Sigmoid colon (tissue), 7 donors: ENCODE measurements around the gene FARSB. TPM values are rescaled to one million over a fixed set of nuclear protein-coding genes. Genes with fewer than 3 reads are reported as not detected.
A peak's percentile ranks its signal among the peaks of the same experiment; 100 is the strongest.

ENCODE experiments used
- DNase-seq: peaks from one replicate; pipeline ENCODE4 v3.0.0-alpha.2; 2019
- H3K27ac ChIP-seq, 4 donors: fragments of 200-600 bp; sonication (generic); one replicate each; pipeline ENCODE4 v1.5.1; 2016 to 2019; ENCODE audit warnings: mild to moderate bottlenecking in 1 of 4
- H3K27me3 ChIP-seq, 3 donors: fragments of 200-600 bp; sonication (generic); one replicate each; pipeline ENCODE4 v1.5.1; 2019; ENCODE audit warnings: mild to moderate bottlenecking in 1 of 3
- H3K36me3 ChIP-seq, 4 donors: fragments of 200-600 bp; sonication (generic); one replicate each; pipeline ENCODE4 v1.5.1; 2016 to 2019
- H3K4me1 ChIP-seq, 4 donors: fragments of 200-600 bp; sonication (generic); one replicate each; pipeline ENCODE4 v1.5.1; 2017 to 2019
- H3K4me3 ChIP-seq, 4 donors: fragments of 200-600 bp; sonication (generic); one replicate each; pipeline ENCODE4 v1.5.1; 2017 to 2019; ENCODE audit warnings: mild to moderate bottlenecking in 2 of 4, moderate library complexity in 1 of 4
- H3K9me3 ChIP-seq, 4 donors: fragments of 200-600 bp in 3 of 4; sonication (generic) in 3 of 4; one replicate each; pipeline versions ENCODE4 v1.5.1 to v1.6.1; 2013 to 2019
- EP300 ChIP-seq, 4 donors: sonication (generic); formaldehyde crosslinking; IDR thresholded peaks; one replicate each; pipeline ENCODE4 v1.6.1; 2017; ENCODE audit warnings: antibody characterized with exemption in 4 of 4
- POLR2A ChIP-seq, 2 donors: fragments of 450-650 bp; IDR thresholded peaks; one replicate each; pipeline ENCODE4 v1.6.1; 2016; ENCODE audit warnings: antibody characterized with exemption in 2 of 2, mild to moderate bottlenecking in 2 of 2, moderate library complexity in 2 of 2
- POLR2AphosphoS5 ChIP-seq, 4 donors: sonication (generic); formaldehyde crosslinking; IDR thresholded peaks; one replicate each; pipeline ENCODE4 v1.6.1; 2017; ENCODE audit warnings: antibody characterized with exemption in 4 of 4
- WGBS, 2 donors: extraction: QIAGEN DNeasy Blood & Tissue Kit; methylation state at CpG; one replicate each; pipeline ENCODE4 v1.1.7; 2013; 5-methylcytosine and 5-hydroxymethylcytosine counted together
- intact Hi-C: fragments of 100-400 bp; cut with DNase I; formaldehyde crosslinking; loops from one replicate; pipeline ENCODE4 v1.15.1; 2023
- polyA plus RNA-seq, 3 donors: library from polyadenylated mRNA; stranded (reverse); fragments of 200-250 nt; gene quantifications; one replicate each; pipeline ENCODE4 v1.2.3, GENCODE V29; 2013
- total RNA-seq, 4 donors: library from RNA; depleted of rRNA; stranded (reverse); fragments of >200 nt; gene quantifications; one replicate each; pipeline ENCODE4 v1.1.0, GENCODE V29; 2016
- TF ChIP-seq, protein P1 (sequence below), 4 experiments: fragments of 450-650 bp in 3 of 4; fragments of 200-600 bp in 1 of 4; IDR thresholded peaks; one replicate each; pipeline ENCODE4 v1.5.1; 2016 to 2019; ENCODE audit warnings: antibody characterized with exemption in 4 of 4, mild to moderate bottlenecking in 3 of 4, moderate library complexity in 2 of 4
- donor health status: healthy with polysubstance abuse.
- donor health status: Bipolar disorder and iron deficiency.
- donor health status: healthy.

FARSB gene
- total and polyA plus RNA-seq, 7 donors = 8.3 to 23.0 (median 15.2) TPM

DNA sequence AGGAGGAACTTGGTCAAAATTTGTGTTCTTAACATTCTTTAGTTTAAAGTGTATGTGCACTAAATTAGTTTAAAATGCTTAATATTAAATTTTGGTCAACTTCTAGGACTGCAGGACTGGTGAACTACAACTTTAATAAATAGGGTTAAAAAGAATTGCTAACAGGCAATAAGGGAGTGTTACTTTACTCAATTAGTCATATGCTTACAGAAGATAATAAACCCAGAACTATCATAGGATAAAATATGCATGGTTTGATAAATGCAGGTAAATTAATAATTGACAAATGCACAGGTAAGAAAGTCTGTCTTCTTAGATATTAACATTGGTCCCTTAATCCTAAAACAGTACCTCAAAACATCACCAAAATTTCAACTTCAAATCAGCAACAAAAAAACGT is 20.6 kb downstream of the FARSB start:
- DNase-seq = no peak
- Histone ChIP-seq H3K27ac (no peak overlapping the region), H3K27me3 (no peaks in the 10 kb centered on the region), H3K4me3 (no peak overlapping the region), H3K9me3 (no peaks in the 10 kb centered on the region), H3K36me3 (peaks cover 5 to 87% (median 33%) of the 10 kb centered on the region in 4 donors), H3K4me1 (no peaks in the 10 kb centered on the region)
- 94 to 95% methylated on average over 1 of the region's 1 CpG for WGBS, 2 donors
- TF ChIP-seq, protein P1, sequence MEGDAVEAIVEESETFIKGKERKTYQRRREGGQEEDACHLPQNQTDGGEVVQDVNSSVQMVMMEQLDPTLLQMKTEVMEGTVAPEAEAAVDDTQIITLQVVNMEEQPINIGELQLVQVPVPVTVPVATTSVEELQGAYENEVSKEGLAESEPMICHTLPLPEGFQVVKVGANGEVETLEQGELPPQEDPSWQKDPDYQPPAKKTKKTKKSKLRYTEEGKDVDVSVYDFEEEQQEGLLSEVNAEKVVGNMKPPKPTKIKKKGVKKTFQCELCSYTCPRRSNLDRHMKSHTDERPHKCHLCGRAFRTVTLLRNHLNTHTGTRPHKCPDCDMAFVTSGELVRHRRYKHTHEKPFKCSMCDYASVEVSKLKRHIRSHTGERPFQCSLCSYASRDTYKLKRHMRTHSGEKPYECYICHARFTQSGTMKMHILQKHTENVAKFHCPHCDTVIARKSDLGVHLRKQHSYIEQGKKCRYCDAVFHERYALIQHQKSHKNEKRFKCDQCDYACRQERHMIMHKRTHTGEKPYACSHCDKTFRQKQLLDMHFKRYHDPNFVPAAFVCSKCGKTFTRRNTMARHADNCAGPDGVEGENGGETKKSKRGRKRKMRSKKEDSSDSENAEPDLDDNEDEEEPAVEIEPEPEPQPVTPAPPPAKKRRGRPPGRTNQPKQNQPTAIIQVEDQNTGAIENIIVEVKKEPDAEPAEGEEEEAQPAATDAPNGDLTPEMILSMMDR (IDR thresholded peaks at IDR 0.05) = no peak
- TF ChIP-seq POLR2A (IDR thresholded peaks at IDR 0.05) (no peak), EP300 (IDR thresholded peaks at IDR 0.05) (no peak), POLR2AphosphoS5 (IDR thresholded peaks at IDR 0.05) (no peak)
- intact Hi-C loops = no loop called here

DNA sequence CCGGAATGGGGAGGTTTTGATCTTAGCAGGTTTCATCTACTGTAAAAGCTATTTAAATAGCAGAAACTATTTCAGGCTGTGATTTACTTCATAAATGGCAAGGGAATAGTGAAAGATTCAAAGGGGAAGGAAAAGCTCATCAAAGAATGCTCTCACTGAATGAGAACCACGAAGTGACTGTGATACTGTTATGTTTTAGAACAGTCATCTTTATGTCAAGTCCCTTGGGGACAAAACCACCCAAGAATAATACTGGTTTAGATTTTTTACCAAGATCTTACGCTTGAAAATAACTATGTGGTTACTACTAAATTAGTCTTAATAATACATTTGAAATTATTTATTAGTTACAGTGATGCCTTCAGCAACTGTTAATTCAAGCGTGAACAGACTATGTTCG is 28.1 kb downstream of the FARSB start:
- H3K27me3 ChIP-seq = no peaks in the 10 kb centered on the region
- TF ChIP-seq POLR2AphosphoS5 (IDR thresholded peaks at IDR 0.05) (no peak), EP300 (IDR thresholded peaks at IDR 0.05) (no peak), POLR2A (IDR thresholded peaks at IDR 0.05) (no peak)
- TF ChIP-seq, protein P1 (IDR thresholded peaks at IDR 0.05) = no peak
- H3K4me3 ChIP-seq = no peak overlapping the region
- intact Hi-C loops = no loop called here
- no peak overlapping the region for H3K27ac ChIP-seq
- H3K4me1 ChIP-seq = peaks cover 0 to 37% (median 0%) of the 10 kb centered on the region in 4 donors
- 85 to 98% methylated on average over 5 of the region's 5 CpGs for WGBS, 2 donors
- DNase-seq = no peak
- H3K36me3 ChIP-seq = peaks cover 5 to 78% (median 24%) of the 10 kb centered on the region in 4 donors
- no peaks in the 10 kb centered on the region for H3K9me3 ChIP-seq

GRCh38 chr2:222623756-222624309 is 32.1 kb downstream of the FARSB start:
- Histone ChIP-seq H3K27me3 (no peaks in the 10 kb centered on the region), H3K27ac (peak overlapping the region in 3 of 4 donors; percentile 26 to 73 (median 29)), H3K4me3 (no peak overlapping the region), H3K4me1 (peaks cover 0 to 61% (median 4%) of the 10 kb centered on the region in 4 donors), H3K9me3 (no peaks in the 10 kb centered on the region), H3K36me3 (peaks cover 0 to 63% (median 8%) of the 10 kb centered on the region in 4 donors)
- no peak for DNase-seq
- TF ChIP-seq POLR2AphosphoS5 (IDR thresholded peaks at IDR 0.05) = peak in 2 of 4 donors; percentile 71 to 75
- TF ChIP-seq POLR2A (IDR thresholded peaks at IDR 0.05) = no peak
- 88 to 93% methylated on average over 6 of the region's 6 CpGs for WGBS, 2 donors
- intact Hi-C loops = no loop called here

GRCh38 chr2:222622910-222623309 is 33.0 kb downstream of the FARSB start:
- Histone ChIP-seq H3K27ac (peak overlapping the region in 3 of 4 donors; percentile 26 to 73 (median 29)), H3K4me1 (peaks cover 0 to 56% (median 4%) of the 10 kb centered on the region in 4 donors), H3K4me3 (no peak overlapping the region), H3K9me3 (no peaks in the 10 kb centered on the region), H3K36me3 (peaks cover 0 to 54% (median 6%) of the 10 kb centered on the region in 4 donors), H3K27me3 (no peaks in the 10 kb centered on the region)
- TF ChIP-seq EP300 (IDR thresholded peaks at IDR 0.05) (no peak), POLR2A (IDR thresholded peaks at IDR 0.05) (no peak), POLR2AphosphoS5 (IDR thresholded peaks at IDR 0.05) (no peak)
- TF ChIP-seq, protein P1 (IDR thresholded peaks at IDR 0.05) = no peak
- intact Hi-C loops = no loop called here
- DNase-seq = no peak
- 90 to 91% methylated on average over 2 of the region's 2 CpGs for WGBS, 2 donors

DNA sequence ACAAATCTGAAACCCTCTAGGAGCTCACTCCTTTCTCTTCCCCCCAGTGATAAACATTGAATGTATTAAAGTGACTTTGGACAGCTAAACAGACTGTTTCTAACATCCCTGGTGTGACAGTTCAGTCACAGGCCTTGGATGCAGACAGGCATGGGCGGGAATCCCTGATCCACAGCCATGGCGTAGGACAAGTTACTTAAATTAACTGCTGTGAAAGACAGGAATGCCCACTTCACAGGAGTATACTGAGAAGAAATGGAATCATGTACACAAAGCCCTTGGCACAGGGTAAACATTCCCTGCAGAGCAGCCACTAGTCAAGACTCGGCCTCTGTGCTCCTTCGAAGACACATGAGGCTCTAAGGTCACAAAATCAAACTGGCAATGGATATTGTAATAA is 34.0 kb downstream of the FARSB start:
- DNase-seq = no peak
- TF ChIP-seq, protein P1 (IDR thresholded peaks at IDR 0.05) = no peak
- TF ChIP-seq POLR2A (IDR thresholded peaks at IDR 0.05) = no peak
- no peak for TF ChIP-seq EP300 (IDR thresholded peaks at IDR 0.05)
- TF ChIP-seq POLR2AphosphoS5 (IDR thresholded peaks at IDR 0.05) = no peak
- peaks cover 0 to 44% (median 6%) of the 10 kb centered on the region in 4 donors for H3K36me3 ChIP-seq
- H3K9me3 ChIP-seq = no peaks in the 10 kb centered on the region
- peak overlapping the region in 3 of 4 donors; percentile 29 to 73 (median 32) for H3K27ac ChIP-seq
- WGBS, 2 donors = 96% methylated on average over 4 of the region's 4 CpGs
- H3K4me3 ChIP-seq = no peak overlapping the region
- peaks cover 0 to 56% (median 4%) of the 10 kb centered on the region in 4 donors for H3K4me1 ChIP-seq
- H3K27me3 ChIP-seq = no peaks in the 10 kb centered on the region
- intact Hi-C loops = no loop called here
